ENCODE measurements around the gene USP4. TPM values are rescaled to one million over a fixed set of nuclear protein-coding genes. Genes with fewer than 3 reads are reported as not detected.

The USP4 gene
- total and polyA plus RNA-seq, 2 of the 13 experiments (the other 11 are each of a cell fraction or from before 2014, with no cell fraction given), result 9.2 to 20.8 TPM

DNA sequence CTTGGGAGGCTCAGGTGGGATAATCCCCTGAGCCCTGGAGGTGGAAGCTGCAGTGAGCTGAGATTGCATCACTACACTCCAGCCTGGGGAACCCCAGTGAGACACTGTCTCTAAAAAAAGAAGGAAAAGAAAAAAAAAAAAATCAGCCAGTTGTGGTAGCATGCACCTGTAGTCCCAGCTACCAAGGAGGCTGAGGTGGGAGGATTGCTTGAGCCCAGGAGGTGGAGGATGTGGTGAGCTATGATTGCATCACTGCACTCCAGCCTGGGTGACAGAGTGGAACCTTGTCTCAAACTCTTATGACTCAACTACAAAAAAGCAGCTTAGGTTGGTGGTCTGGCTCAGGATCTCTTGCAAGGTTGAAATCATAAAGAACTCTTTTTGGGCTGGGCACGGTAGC, 37.6 kb upstream of the USP4 start:
- POLR2A ChIA-PET, result interaction anchor here (1.3 kb wide), 1 partner anchor 38 kb away, joined by 5 read pairs; the partner anchor contains the start of gene USP4
- H2AFZ ChIP-seq (ENCODE audit: low read length), result no peak overlapping the region
- CTCF ChIA-PET (ENCODE audit: low intra/inter-chr PET ratio, low total read pairs), result no interaction called here
- FAIRE-seq (no peak), DNase-seq (ENCODE audit: low spot score) (no peak), ATAC-seq (no peak)
- H3K79me2 ChIP-seq (ENCODE audit: insufficient read depth, low read length), result peaks cover 86% of the 10 kb centered on the region
- no peaks in the 10 kb centered on the region for H3K9me3 ChIP-seq (ENCODE audit: low read length)
- H3K27ac ChIP-seq (ENCODE audit: extremely low read length, insufficient read depth, low read length), result no peak overlapping the region
- peaks cover 24% of the 10 kb centered on the region for H4K20me1 ChIP-seq (ENCODE audit: insufficient read depth, low read length)
- no peak overlapping the region for H3K9ac ChIP-seq (ENCODE audit: insufficient read depth, low read depth, low read length)
- intact Hi-C loops (cut with micrococcal nuclease; ENCODE audit: unreplicated experiment), result no loop called here
- H3K4me2 ChIP-seq (ENCODE audit: low read depth, low read length), result no peak overlapping the region
- in situ Hi-C loops (cut with HindIII; ENCODE audit: extremely low pct_ligation_motif_present, low pct_unique_long_range_greater_than_20kb), result no loop called here
- no peaks in the 10 kb centered on the region for H3K27me3 ChIP-seq (ENCODE audit: control insufficient read depth in 1 of 2, insufficient read depth in 2 of 2, low read length in 2 of 2)
- no peak overlapping the region for H3K4me3 ChIP-seq (replicated peaks in 1 of 3; ENCODE audit: insufficient read depth in 1 of 3, low read depth in 2 of 3, low read length in 3 of 3)
- peaks cover 6 to 31% of the 10 kb centered on the region in 2 experiments; a peak in 4 of 5 replicates for H3K36me3 ChIP-seq (replicated peaks in 1 of 2; ENCODE audit: control insufficient read depth in 1 of 2, insufficient read depth in 2 of 2, low read length in 2 of 2)
- 88% methylated on average over 1 of the region's 1 CpG for WGBS (ENCODE audit: low lambda C conversion rate)
- H3K4me1 ChIP-seq (ENCODE audit: insufficient read depth, low read length), result peaks cover 49% of the 10 kb centered on the region
- TF ChIP-seq CEBPB (IDR thresholded peaks at IDR 0.05; ENCODE audit: borderline replicate concordance, low read depth, low read length), result peak; percentile 41; the same call in 1 of the 2 replicates
- TF ChIP-seq SYNCRIP (IDR thresholded peaks at IDR 0.05; ENCODE audit: insufficient read depth, low read depth, low read length), result no peak
- peak; percentile 52 for TF ChIP-seq CEBPG (CRISPR knock-in tag; IDR thresholded peaks at IDR 0.05)
- no peak for TF ChIP-seq DNMT1 (CRISPR knock-in tag; IDR thresholded peaks at IDR 0.05)
- no peak for TF ChIP-seq ZNF746 (CRISPR knock-in tag; IDR thresholded peaks at IDR 0.05)
- TF ChIP-seq, protein P1, sequence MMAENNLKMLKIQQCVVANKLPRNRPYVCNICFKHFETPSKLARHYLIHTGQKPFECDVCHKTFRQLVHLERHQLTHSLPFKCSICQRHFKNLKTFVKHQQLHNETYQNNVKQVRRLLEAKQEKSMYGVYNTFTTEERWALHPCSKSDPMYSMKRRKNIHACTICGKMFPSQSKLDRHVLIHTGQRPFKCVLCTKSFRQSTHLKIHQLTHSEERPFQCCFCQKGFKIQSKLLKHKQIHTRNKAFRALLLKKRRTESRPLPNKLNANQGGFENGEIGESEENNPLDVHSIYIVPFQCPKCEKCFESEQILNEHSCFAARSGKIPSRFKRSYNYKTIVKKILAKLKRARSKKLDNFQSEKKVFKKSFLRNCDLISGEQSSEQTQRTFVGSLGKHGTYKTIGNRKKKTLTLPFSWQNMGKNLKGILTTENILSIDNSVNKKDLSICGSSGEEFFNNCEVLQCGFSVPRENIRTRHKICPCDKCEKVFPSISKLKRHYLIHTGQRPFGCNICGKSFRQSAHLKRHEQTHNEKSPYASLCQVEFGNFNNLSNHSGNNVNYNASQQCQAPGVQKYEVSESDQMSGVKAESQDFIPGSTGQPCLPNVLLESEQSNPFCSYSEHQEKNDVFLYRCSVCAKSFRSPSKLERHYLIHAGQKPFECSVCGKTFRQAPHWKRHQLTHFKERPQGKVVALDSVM (CRISPR knock-in tag; IDR thresholded peaks at IDR 0.05), result peak; percentile 92
- BruUV-seq (replicated peaks), result no TSS peak

DNA sequence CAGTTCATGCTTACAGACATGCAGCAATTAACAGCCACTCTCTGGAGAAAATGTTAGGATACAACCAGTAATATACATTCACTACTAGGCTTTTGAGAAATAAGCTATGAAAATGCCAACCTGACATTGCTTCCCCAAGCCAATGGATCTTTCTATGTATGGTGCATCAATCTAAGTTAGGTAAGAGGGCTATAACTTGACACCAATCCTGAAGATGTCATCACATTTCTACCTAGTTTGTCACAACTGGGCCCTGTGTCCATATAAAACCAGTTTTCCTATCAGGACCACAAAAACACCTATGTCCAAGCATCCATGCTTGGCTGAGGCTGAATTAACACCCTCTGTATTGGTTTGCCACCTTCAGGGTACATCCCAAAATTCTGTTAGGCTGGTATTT, 32.1 kb upstream of the USP4 start:
- H3K36me3 ChIP-seq (replicated peaks in 1 of 2; ENCODE audit: control insufficient read depth in 1 of 2, insufficient read depth in 2 of 2, low read length in 2 of 2), result peaks cover 20 to 63% of the 10 kb centered on the region in 2 experiments
- peaks cover 27% of the 10 kb centered on the region for H3K4me1 ChIP-seq (ENCODE audit: insufficient read depth, low read length)
- H3K9ac ChIP-seq (ENCODE audit: insufficient read depth, low read depth, low read length), result no peak overlapping the region
- H3K4me2 ChIP-seq (ENCODE audit: low read depth, low read length), result no peak overlapping the region
- no peak overlapping the region for H3K27ac ChIP-seq (ENCODE audit: extremely low read length, insufficient read depth, low read length)
- intact Hi-C loops (cut with micrococcal nuclease; ENCODE audit: unreplicated experiment) (no loop called here), in situ Hi-C loops (cut with HindIII; ENCODE audit: extremely low pct_ligation_motif_present, low pct_unique_long_range_greater_than_20kb) (no loop called here)
- no peaks in the 10 kb centered on the region; the same call in 1 of the 2 replicates for H4K20me1 ChIP-seq (ENCODE audit: insufficient read depth, low read length)
- H3K79me2 ChIP-seq (ENCODE audit: insufficient read depth, low read length), result peaks cover 50% of the 10 kb centered on the region
- no peaks in the 10 kb centered on the region for H3K9me3 ChIP-seq (ENCODE audit: low read length)
- ChIA-PET POLR2A (no interaction called here), CTCF (ENCODE audit: low intra/inter-chr PET ratio, low total read pairs) (no interaction called here)
- H2AFZ ChIP-seq (ENCODE audit: low read length), result no peak overlapping the region
- no peaks in the 10 kb centered on the region for H3K27me3 ChIP-seq (ENCODE audit: control insufficient read depth in 1 of 2, insufficient read depth in 2 of 2, low read length in 2 of 2)
- ATAC-seq, result no peak
- no peak for FAIRE-seq
- no peak overlapping the region for H3K4me3 ChIP-seq (replicated peaks in 1 of 3; ENCODE audit: insufficient read depth in 1 of 3, low read depth in 2 of 3, low read length in 3 of 3)
- no TSS peak for BruUV-seq (replicated peaks)
- no peak for DNase-seq (ENCODE audit: low spot score)
- TF ChIP-seq ASH2L (IDR thresholded peaks at IDR 0.05; ENCODE audit: insufficient read length, low read depth, low read length) (no peak), ZNF484 (CRISPR knock-in tag; IDR thresholded peaks at IDR 0.05; ENCODE audit: borderline replicate concordance, low read depth) (no peak), ZNF766 (CRISPR knock-in tag; IDR thresholded peaks at IDR 0.05; ENCODE audit: borderline replicate concordance) (no peak), ZNF446 (CRISPR knock-in tag; IDR thresholded peaks at IDR 0.05) (no peak), RARG (CRISPR knock-in tag; IDR thresholded peaks at IDR 0.05; ENCODE audit: low read depth) (no peak), ZFP36 (IDR thresholded peaks at IDR 0.05; ENCODE audit: borderline replicate concordance, low read depth, low read length, partially characterized antibody) (no peak), NFIB (CRISPR knock-in tag; IDR thresholded peaks at IDR 0.05; ENCODE audit: borderline replicate concordance) (no peak), ZFAT (CRISPR knock-in tag; conservative IDR thresholded peaks at IDR 0.05) (no peak), HDAC6 (IDR thresholded peaks at IDR 0.05; ENCODE audit: low read depth, low read length) (no peak), NR2F2 (IDR thresholded peaks at IDR 0.05; ENCODE audit: borderline replicate concordance, low read depth) (no peak), MEIS2 (CRISPR knock-in tag; IDR thresholded peaks at IDR 0.05) (no peak), XRCC5 (optimal IDR thresholded peaks at IDR 0.05; ENCODE audit: low read length) (no peak), TAF1 (CRISPR knock-in tag; IDR thresholded peaks at IDR 0.05) (no peak), AGO1 (IDR thresholded peaks at IDR 0.05; ENCODE audit: low read depth, low read length, poor library complexity, severe bottlenecking) (no peak)

Data from HepG2 (cell line).